H1 (cell line): ENCODE data around the gene CIROP. TPM values are rescaled to one million over a fixed set of nuclear protein-coding genes. Genes with fewer than 3 reads are reported as not detected.

ENCODE experiments used
- CTCF ChIA-PET: fragments of 300-600 bp; sonication (Branson Sonifier 250); formaldehyde crosslinking; loops from one replicate; lab custom pipeline; 2021; ENCODE audit not compliant: partially characterized antibody; lab: Charles Lee
- POLR2A ChIA-PET: fragments of 300-600 bp; sonication (Branson Sonifier 250); formaldehyde crosslinking; loops from one replicate; lab custom pipeline; 2021; ENCODE audit warnings: inconsistent platforms; ENCODE audit not compliant: partially characterized antibody; lab: Charles Lee
- DNase-seq, 2 experiments: peaks; one replicate each; pipeline versions ENCODE4 v3.0.0 to v3.0.0-alpha.2; 2010 to 2022; ENCODE audit warnings: low spot score in 2 of 2, low read depth in 1 of 2, mixed read lengths in 1 of 2
- FAIRE-seq: peaks from 2 replicates; lab custom pipeline; 2011; peaks lifted over from hg19 to GRCh38; lab: Jason Lieb, UNC
- H2AFZ ChIP-seq: 2 replicates; pipeline ENCODE4 v1.8.1; 2012; ENCODE audit warnings: low read length, inconsistent platforms
- H2AK5ac ChIP-seq: 2 replicates; pipeline ENCODE4 v1.6.1; 2013; ENCODE audit warnings: low read depth, low read length
- H2BK120ac ChIP-seq: replicated peaks from 2 replicates; pipeline ENCODE3; 2013; ENCODE audit warnings: low read depth, low read length, inconsistent platforms
- H2BK12ac ChIP-seq: 2 replicates; pipeline ENCODE4 v1.6.1; 2013; ENCODE audit warnings: low read depth, low read length
- H2BK15ac ChIP-seq: 2 replicates; pipeline ENCODE4 v1.6.1; 2013; ENCODE audit warnings: low read length
- H2BK20ac ChIP-seq: 2 replicates; pipeline ENCODE4 v1.6.1; 2013; ENCODE audit warnings: low read length
- H2BK5ac ChIP-seq: 2 replicates; pipeline ENCODE4 v1.6.1; 2013; ENCODE audit warnings: low read depth, low read length
- H3K14ac ChIP-seq: 2 replicates; pipeline ENCODE4 v1.6.1; 2013; ENCODE audit warnings: inconsistent platforms; ENCODE audit not compliant: insufficient read length
- H3K18ac ChIP-seq: 2 replicates; pipeline ENCODE4 v1.6.1; 2013; ENCODE audit warnings: low read length; ENCODE audit errors: extremely low read depth
- H3K23ac ChIP-seq: 2 replicates; pipeline ENCODE4 v1.6.1; 2013; ENCODE audit warnings: inconsistent platforms; ENCODE audit not compliant: insufficient read length
- H3K23me2 ChIP-seq: 2 replicates; pipeline ENCODE4 v1.6.1; 2013; ENCODE audit warnings: low read depth, low read length
- H3K27ac ChIP-seq: 2 replicates; pipeline ENCODE4 v1.6.1; 2011; ENCODE audit warnings: low read depth, low read length, inconsistent platforms
- H3K27me3 ChIP-seq, 4 experiments: replicated peaks in 1 of 4; 1 replicate in 1 of 4; 2 replicates in 3 of 4; pipeline versions ENCODE4 v1.6.1 to v1.8.1; 2011 to 2013; ENCODE audit warnings: low read length in 3 of 4, mild to moderate bottlenecking in 3 of 4, inconsistent platforms in 2 of 4, mixed read lengths in 2 of 4, moderate library complexity in 1 of 4; ENCODE audit not compliant: control insufficient read depth in 3 of 4, insufficient read depth in 3 of 4; ENCODE audit errors: extremely low read depth in 1 of 4
- H3K36me3 ChIP-seq, 4 experiments: 2 replicates each; pipeline versions ENCODE4 v1.6.1 to v1.8.1; 2011 to 2013; ENCODE audit warnings: mild to moderate bottlenecking in 4 of 4, low read length in 3 of 4, moderate library complexity in 2 of 4, control low read depth in 1 of 4, inconsistent platforms in 1 of 4; ENCODE audit not compliant: insufficient read depth in 4 of 4, control insufficient read depth in 2 of 4
- H3K4ac ChIP-seq: replicated peaks from 2 replicates; pipeline ENCODE3; 2013; ENCODE audit warnings: low read length, low read depth, mixed read lengths, inconsistent platforms; ENCODE audit not compliant: insufficient read length
- H3K4me1 ChIP-seq, 4 experiments: replicated peaks in 1 of 4; 1 replicate in 1 of 4; 2 replicates in 3 of 4; pipeline versions ENCODE4 v1.6.1 to v1.8.1; 2011 to 2013; ENCODE audit warnings: low read length in 3 of 4, inconsistent platforms in 2 of 4, mixed read lengths in 1 of 4; ENCODE audit not compliant: insufficient read depth in 4 of 4, control insufficient read depth in 3 of 4
- H3K4me2 ChIP-seq, 2 experiments: 2 replicates each; pipeline versions ENCODE4 v1.6.1 to v1.8.1; 2011 to 2013; ENCODE audit warnings: low read depth in 2 of 2, low read length in 2 of 2, control low read depth in 1 of 2, inconsistent platforms in 1 of 2, mild to moderate bottlenecking in 1 of 2; ENCODE audit not compliant: insufficient read depth in 1 of 2
- H3K4me3 ChIP-seq, 4 experiments: fragments of 200-600, 300-600 bp in 1 of 4; sonication (generic), shearing (Covaris generic), sonication (Bioruptor Twin) in 1 of 4; 2 replicates each; pipeline versions ENCODE4 v1.5.1 to v1.8.1; 2011 to 2016; ENCODE audit warnings: low read length in 4 of 4, low read depth in 3 of 4, control low read depth in 2 of 4, inconsistent platforms in 2 of 4, mild to moderate bottlenecking in 2 of 4, mixed read lengths in 1 of 4, moderate library complexity in 1 of 4; ENCODE audit not compliant: insufficient read depth in 2 of 4; ENCODE audit errors: extremely low read depth in 1 of 4
- H3K56ac ChIP-seq: replicated peaks from 2 replicates; pipeline ENCODE3; 2013; ENCODE audit warnings: low read depth, mild to moderate bottlenecking, mixed read lengths, low read length, inconsistent platforms; ENCODE audit not compliant: insufficient read length
- H3K79me1 ChIP-seq: 2 replicates; pipeline ENCODE4 v1.6.1; 2013; ENCODE audit warnings: low read depth, low read length, control low read depth
- H3K79me2 ChIP-seq, 2 experiments: 2 replicates each; pipeline versions ENCODE4 v1.6.1 to v1.8.1; 2012 to 2013; ENCODE audit warnings: low read length in 2 of 2, mild to moderate bottlenecking in 2 of 2, inconsistent platforms in 1 of 2; ENCODE audit not compliant: insufficient read depth in 2 of 2, control insufficient read depth in 1 of 2
- H3K9ac ChIP-seq, 4 experiments: replicated peaks in 1 of 4; 1 replicate in 1 of 4; 2 replicates in 3 of 4; pipeline versions ENCODE4 v1.6.1 to v1.8.1; 2011 to 2013; ENCODE audit warnings: low read depth in 3 of 4, low read length in 3 of 4, control low read depth in 2 of 4, mild to moderate bottlenecking in 2 of 4, moderate library complexity in 2 of 4, inconsistent platforms in 1 of 4; ENCODE audit errors: extremely low read depth in 1 of 4
- H3K9me3 ChIP-seq, 2 experiments: 2 replicates each; pipeline versions ENCODE4 v1.6.1 to v1.8.1; 2012 to 2013; ENCODE audit warnings: mild to moderate bottlenecking in 2 of 2, moderate library complexity in 2 of 2, control low read depth in 1 of 2, inconsistent platforms in 1 of 2, low read depth in 1 of 2, low read length in 1 of 2, mixed read lengths in 1 of 2; ENCODE audit not compliant: insufficient read depth in 2 of 2
- H4K20me1 ChIP-seq, 2 experiments: replicated peaks in 1 of 2; 2 replicates each; pipeline versions ENCODE3 to v1.8.1; 2011 to 2013; ENCODE audit warnings: inconsistent platforms in 2 of 2, low read length in 2 of 2, mild to moderate bottlenecking in 1 of 2; ENCODE audit not compliant: insufficient read depth in 2 of 2, control insufficient read depth in 1 of 2
- H4K5ac ChIP-seq: 2 replicates; pipeline ENCODE4 v1.6.1; 2013; ENCODE audit warnings: low read length, low read depth, mixed read lengths, inconsistent platforms; ENCODE audit not compliant: insufficient read length
- H4K8ac ChIP-seq: 2 replicates; pipeline ENCODE4 v1.8.0; 2013; ENCODE audit warnings: mild to moderate bottlenecking, moderate library complexity, low read length, inconsistent platforms; ENCODE audit not compliant: insufficient read depth; ENCODE audit errors: extremely low read depth
- H4K91ac ChIP-seq: replicated peaks from 2 replicates; pipeline ENCODE3; 2013; ENCODE audit warnings: low read length, mixed read lengths, inconsistent platforms; ENCODE audit not compliant: insufficient read length
- CREB1 ChIP-seq: IDR thresholded peaks from 2 replicates; pipeline ENCODE4 v1.6.1; 2012; ENCODE audit warnings: inconsistent platforms
- EGR1 ChIP-seq: IDR thresholded peaks from 2 replicates; pipeline ENCODE4 v1.6.1; 2011; ENCODE audit warnings: low read depth, low read length, borderline replicate concordance
- JUN ChIP-seq: IDR thresholded peaks from 2 replicates; pipeline ENCODE4 v1.6.1; 2011; ENCODE audit warnings: low read depth, mild to moderate bottlenecking, improper control_type of control experiment, low read length
- JUND ChIP-seq: IDR thresholded peaks from 2 replicates; pipeline ENCODE4 v1.6.1; 2011; ENCODE audit warnings: mild to moderate bottlenecking, improper control_type of control experiment, low read length
- MAFK ChIP-seq: IDR thresholded peaks from 2 replicates; pipeline ENCODE4 v1.6.1; 2012; ENCODE audit warnings: low read depth, mild to moderate bottlenecking, improper control_type of control experiment, low read length
- SAP30 ChIP-seq: fragments of 300-600 bp; sonication (generic); IDR thresholded peaks from 2 replicates; pipeline ENCODE4 v1.7.1; 2012; ENCODE audit warnings: low read length, moderate library complexity, mild to moderate bottlenecking, inconsistent platforms; ENCODE audit not compliant: insufficient read depth, insufficient replicate concordance
- WGBS, 2 experiments: shearing (Covaris generic) in 1 of 2; methylation state at CpG; one replicate each; pipeline versions ENCODE4 v1.1.6 to v1.1.7; 2013 to 2015; ENCODE audit warnings: low lambda C conversion rate in 2 of 2, mixed read lengths in 2 of 2, inconsistent platforms in 1 of 2, low coverage in 1 of 2, missing lambda C conversion rate in 1 of 2; ENCODE audit not compliant: insufficient replicate concordance in 2 of 2, insufficient coverage in 1 of 2, insufficient read length in 1 of 2; ENCODE audit errors: extremely low coverage in 1 of 2, missing lambda C conversion rate in 1 of 2; 5-methylcytosine and 5-hydroxymethylcytosine counted together
- polyA plus RNA-seq, 7 experiments: library from polyadenylated mRNA; depleted of rRNA in 3 of 7; stranded (reverse) in 5 of 7; unstranded in 2 of 7; fragments of >200 nt in 5 of 7; fragments of 200-250 nt in 2 of 7; gene quantifications; 1 replicate in 5 of 7; 2 replicates in 1 of 7; 4 replicates in 1 of 7; pipeline versions ENCODE4 v1.2.1 to v1.2.3, GENCODE V29; 2011 to 2013; ENCODE audit warnings: missing spikeins in 2 of 7, mixed read lengths in 2 of 7
- total RNA-seq: library from RNA; stranded (reverse); fragmentation: NEBNext Ultra II Directional; extraction: Animal tissue kit (Norgen Biotek cat#: 25700); gene quantifications from 2 replicates; pipeline ENCODE4 v1.2.1, GENCODE V29; 2021
- TF ChIP-seq, protein P1 (sequence below): IDR thresholded peaks from 2 replicates; pipeline ENCODE4 v1.6.1; 2012; ENCODE audit warnings: inconsistent platforms
- TF ChIP-seq, protein P2 (sequence below), 3 experiments: IDR thresholded peaks; 1 replicate in 2 of 3; 2 replicates in 1 of 3; pipeline versions ENCODE4 v1.5.1 to v1.6.1; 2011; ENCODE audit warnings: low read length in 3 of 3, mild to moderate bottlenecking in 3 of 3, inconsistent platforms in 2 of 3, low read depth in 1 of 3, moderate library complexity in 1 of 3; ENCODE audit not compliant: insufficient read depth in 1 of 3; ENCODE audit errors: control extremely low read depth in 1 of 3

Gene CIROP
- total and polyA plus RNA-seq, 2 of the 8 experiments (the other 6 are each of a cell fraction or from before 2014, with no cell fraction given), result 0.06 TPM; not detected in 1

DNA sequence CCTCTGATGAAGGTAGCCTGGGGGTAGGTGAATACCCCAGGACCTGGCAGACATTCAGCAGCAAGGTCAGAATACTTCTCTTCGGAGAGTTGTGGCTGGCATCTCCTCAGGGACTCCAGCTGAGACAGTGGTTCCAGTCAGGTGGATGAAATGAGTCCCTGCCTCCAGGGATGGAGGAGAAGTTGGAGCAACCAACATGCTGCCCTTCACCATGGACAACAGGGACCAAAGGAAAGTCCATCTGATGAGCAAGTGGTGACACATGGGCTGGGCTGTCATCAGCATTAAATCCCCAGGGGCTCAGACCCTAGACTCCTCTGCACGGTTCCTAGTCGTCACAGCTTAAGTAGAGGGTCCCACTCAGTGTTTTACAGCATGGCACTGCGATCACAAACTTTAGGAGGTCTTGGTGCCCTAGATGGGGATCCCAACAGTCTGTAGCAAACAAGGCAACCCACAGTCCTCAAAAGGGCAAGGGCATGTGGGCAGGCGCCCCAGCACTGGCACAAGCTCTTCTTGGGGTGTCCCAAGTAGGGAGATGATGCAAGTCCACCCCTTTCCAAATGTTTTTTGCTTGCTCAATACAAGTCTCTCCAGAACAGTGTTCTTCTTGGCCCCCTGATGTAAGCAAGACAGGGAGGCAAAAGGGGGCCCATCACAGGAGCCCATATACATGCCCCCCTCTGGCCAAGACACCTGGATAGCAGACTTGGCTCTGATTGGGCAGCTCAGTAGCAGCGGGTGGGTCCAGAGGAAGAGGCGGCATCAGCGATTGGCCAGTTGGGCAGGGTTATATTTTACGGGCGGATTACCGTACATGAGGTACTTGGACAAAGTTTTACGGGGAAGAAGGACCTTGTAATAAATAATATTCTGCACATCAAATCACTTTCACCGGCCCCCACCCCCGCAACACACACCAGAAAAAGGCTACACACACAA is 36.7 kb downstream of the CIROP start:
- FAIRE-seq, result no peak
- H2AFZ ChIP-seq, result no peak overlapping the region
- peaks cover 5 to 27% (median 15%) of the 10 kb centered on the region in 4 experiments; a peak in 6 of 7 replicates for H3K4me1 ChIP-seq
- no peak overlapping the region for H3K9ac ChIP-seq
- peaks cover 14% of the 10 kb centered on the region for H3K23me2 ChIP-seq
- H2BK5ac ChIP-seq, result 0 out of 2 replicates have a peak overlapping the region, but pooled peaks have one; percentile 3
- H3K9me3 ChIP-seq, result no peaks in the 10 kb centered on the region
- peak overlapping the region in 1 of 2 experiments; percentile 43; a peak in 1 of 4 replicates for H3K4me2 ChIP-seq
- peaks cover 21 to 24% of the 10 kb centered on the region in 2 experiments for H4K20me1 ChIP-seq
- no peak overlapping the region for H4K91ac ChIP-seq
- 0 out of 2 replicates have a peak overlapping the region, but pooled peaks have one; percentile 24 for H3K27ac ChIP-seq
- no peak overlapping the region for H2BK12ac ChIP-seq
- DNase-seq, result no peak
- no peak overlapping the region for H3K56ac ChIP-seq
- H3K23ac ChIP-seq, result no peak overlapping the region
- H3K27me3 ChIP-seq, result no peaks in the 10 kb centered on the region
- no peak overlapping the region for H3K18ac ChIP-seq
- peaks cover 7% of the 10 kb centered on the region for H3K79me1 ChIP-seq
- no peak overlapping the region for H4K5ac ChIP-seq
- H3K79me2 ChIP-seq, result peaks cover 23 to 49% of the 10 kb centered on the region in 2 experiments
- CTCF ChIA-PET, result interaction anchor here (0.6 to 2.9 kb wide), 69 partner anchors 9 to 1058 kb away, joined by 3 to 55 read pairs (median 4); partner anchors contain the start of genes ACIN1, AJUBA, C14orf119 and CDH24
- H2AK5ac ChIP-seq, result no peak overlapping the region
- H3K36me3 ChIP-seq, result peaks cover 42 to 68% (median 54%) of the 10 kb centered on the region in 4 experiments
- no peak overlapping the region; the same call in 1 of the 2 replicates for H4K8ac ChIP-seq
- whole genome bisulfite sequencing, 2 experiments, result 84% methylated on average over 14 of the region's 14 CpGs; no CpG with 5 or more reads in 1 of the 2 experiments
- no peak overlapping the region for H2BK20ac ChIP-seq
- no peak overlapping the region for H2BK15ac ChIP-seq
- no peak overlapping the region for H3K14ac ChIP-seq
- POLR2A ChIA-PET, result interaction anchor here (0.8 to 3.3 kb wide), 22 partner anchors 9 to 245 kb away, joined by 3 to 33 read pairs (median 4); partner anchors contain the start of genes ACIN1, C14orf119, HAUS4 and PRMT5
- H3K4me3 ChIP-seq, result peak overlapping the region in 1 of 4 experiments; percentile 18; a peak in 2 of 8 replicates
- no peak overlapping the region for H3K4ac ChIP-seq
- no peak overlapping the region for H2BK120ac ChIP-seq
- TF ChIP-seq, protein P1, sequence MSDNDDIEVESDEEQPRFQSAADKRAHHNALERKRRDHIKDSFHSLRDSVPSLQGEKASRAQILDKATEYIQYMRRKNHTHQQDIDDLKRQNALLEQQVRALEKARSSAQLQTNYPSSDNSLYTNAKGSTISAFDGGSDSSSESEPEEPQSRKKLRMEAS, result no peak
- TF ChIP-seq JUND (no peak), CREB1 (no peak), EGR1 (no peak), MAFK (no peak), JUN (no peak), SAP30 (no peak)
- TF ChIP-seq, protein P2, sequence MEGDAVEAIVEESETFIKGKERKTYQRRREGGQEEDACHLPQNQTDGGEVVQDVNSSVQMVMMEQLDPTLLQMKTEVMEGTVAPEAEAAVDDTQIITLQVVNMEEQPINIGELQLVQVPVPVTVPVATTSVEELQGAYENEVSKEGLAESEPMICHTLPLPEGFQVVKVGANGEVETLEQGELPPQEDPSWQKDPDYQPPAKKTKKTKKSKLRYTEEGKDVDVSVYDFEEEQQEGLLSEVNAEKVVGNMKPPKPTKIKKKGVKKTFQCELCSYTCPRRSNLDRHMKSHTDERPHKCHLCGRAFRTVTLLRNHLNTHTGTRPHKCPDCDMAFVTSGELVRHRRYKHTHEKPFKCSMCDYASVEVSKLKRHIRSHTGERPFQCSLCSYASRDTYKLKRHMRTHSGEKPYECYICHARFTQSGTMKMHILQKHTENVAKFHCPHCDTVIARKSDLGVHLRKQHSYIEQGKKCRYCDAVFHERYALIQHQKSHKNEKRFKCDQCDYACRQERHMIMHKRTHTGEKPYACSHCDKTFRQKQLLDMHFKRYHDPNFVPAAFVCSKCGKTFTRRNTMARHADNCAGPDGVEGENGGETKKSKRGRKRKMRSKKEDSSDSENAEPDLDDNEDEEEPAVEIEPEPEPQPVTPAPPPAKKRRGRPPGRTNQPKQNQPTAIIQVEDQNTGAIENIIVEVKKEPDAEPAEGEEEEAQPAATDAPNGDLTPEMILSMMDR (IDR thresholded peaks at IDR 0.05; ENCODE audit: control extremely low read depth in 1 of 3, insufficient read depth in 1 of 3, low read depth in 1 of 3, low read length in 3 of 3), result no peak
